Erythroblast (primary cell): Measurements from ENCODE around the gene ST7.

Experiments used
- GATA1 ChIP-seq: IDR thresholded peaks from 2 replicates; pipeline ENCODE4 v1.6.1; 2011; ENCODE audit warnings: low read depth, mild to moderate bottlenecking, control low read depth, low read length, moderate library complexity
- POLR2A ChIP-seq: IDR thresholded peaks from 2 replicates; pipeline ENCODE4 v1.6.1; 2011; ENCODE audit warnings: mild to moderate bottlenecking, low read length

DNA sequence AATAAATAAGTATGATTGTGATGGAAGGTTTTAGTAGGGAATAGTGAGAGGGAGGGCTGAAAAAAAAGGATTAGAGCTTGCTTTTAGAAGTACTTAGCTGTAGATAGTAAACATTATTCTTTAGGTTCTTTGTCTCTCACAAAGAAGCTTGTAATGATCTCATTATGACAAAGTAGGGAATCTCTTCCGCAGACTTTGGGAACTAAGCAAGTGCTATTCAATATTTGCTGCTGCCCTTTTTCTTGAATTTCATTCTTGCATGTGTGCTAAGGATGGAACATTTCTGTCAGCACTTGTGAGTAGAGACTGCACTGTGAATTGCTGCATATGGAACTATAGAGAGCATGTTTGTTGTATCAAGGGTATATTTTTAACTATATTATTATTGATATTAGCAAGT, 173.4 kb downstream of the ST7 start:
- TF ChIP-seq POLR2A (no peak), GATA1 (no peak)
